ENCODE data around the gene HOXB5. TPM values are rescaled to one million over a fixed set of nuclear protein-coding genes. Genes with fewer than 3 reads are reported as not detected.

The HOXB5 gene
- total RNA-seq, 2 experiments from 2014 or later: not detected

DNA sequence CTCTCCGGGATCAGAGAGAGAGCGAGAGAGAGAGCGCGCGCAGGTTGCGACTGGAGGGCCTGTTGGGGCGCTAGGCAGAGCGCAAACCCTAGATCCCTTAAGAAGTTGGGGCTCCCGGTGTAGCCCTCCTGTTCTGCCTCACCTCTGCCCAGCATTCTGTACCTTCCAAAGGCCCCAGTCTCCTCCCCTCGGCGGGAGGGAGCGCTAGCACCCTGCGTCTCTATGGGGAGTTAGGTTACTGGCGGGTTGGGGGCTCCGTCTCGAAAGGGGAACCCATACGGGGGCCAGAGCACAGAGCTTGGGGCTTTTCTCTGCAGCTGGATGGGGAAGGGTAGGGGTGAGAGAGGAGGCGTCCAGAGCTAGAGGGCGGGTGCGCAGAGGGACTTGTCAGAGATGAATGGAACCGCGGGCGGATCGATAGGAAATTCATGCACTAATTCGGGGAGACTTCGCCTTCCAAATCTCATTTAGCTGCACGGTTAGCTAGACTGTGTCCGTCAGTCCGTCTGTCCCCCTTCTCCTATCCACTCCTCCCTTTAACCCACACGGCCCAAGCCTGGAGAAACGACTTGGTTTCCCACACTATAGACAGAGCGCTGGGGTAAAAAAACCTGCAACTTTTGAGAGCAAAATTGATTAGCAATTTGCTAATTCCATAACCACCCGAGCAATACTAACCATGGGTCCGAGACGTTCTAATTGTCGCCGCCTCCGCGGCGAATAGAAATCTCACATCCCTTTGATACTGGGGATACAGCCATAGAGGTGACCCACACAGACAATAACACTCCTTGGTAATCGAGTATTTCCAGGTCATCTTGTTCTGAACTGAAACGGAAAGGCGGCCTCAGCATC lies 14.7 kb downstream of the HOXB5 start:
- DNase-seq: peak; percentile 31

DNA sequence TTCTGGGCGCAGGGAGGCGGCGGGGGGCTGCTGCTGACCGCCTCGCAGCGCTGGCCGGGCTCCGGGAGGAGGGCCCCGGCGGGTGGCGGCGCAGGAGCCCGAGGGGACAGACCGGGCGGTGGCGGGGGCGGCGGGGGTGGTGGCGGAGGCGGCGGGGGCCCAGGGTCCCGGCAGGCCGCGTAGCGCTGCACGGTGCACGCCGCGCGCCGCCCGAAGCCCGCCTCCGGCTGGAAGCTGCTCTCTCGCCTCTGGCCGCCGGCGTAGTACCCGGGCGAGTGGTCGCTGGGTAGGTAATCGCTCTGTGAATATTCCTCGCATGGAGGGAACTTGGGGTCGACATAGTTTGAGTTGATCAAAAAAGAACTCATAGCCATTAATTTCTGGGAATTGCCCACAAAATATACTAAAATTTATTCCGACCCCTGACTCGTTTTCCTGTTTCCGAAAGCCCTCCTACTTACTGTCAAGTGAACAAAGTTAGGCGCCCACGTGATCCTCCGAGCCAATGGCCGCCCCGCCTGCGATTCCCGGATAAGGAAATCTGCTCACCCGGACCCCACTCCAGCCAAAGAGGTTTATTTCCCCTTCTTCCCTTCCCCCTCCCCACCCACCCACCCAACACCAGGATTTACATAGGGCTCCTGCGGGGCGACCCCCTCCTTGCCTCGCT lies 15.5 kb downstream of the HOXB5 start, which contains the start of gene HOXB4:
HOXB4 (minus strand) TSS at position 405 of the 670 bp plus-strand sequence; CDS start at position 374, 31 bp downstream.
- H3K9me3 Mint-ChIP-seq: no peaks in the 10 kb centered on the region
- H3K27ac Mint-ChIP-seq: peak within 1 kb of the TSS; percentile 66
- H3K36me3 Mint-ChIP-seq (ENCODE audit: low read depth): no peaks in the 10 kb centered on the region
- DNase-seq: peak; percentile 84
- intact Hi-C loops (cut with micrococcal nuclease): loop anchor here (1.0 kb wide), 1 partner anchor 35 kb away; no protein-coding TSS in a partner anchor
- peaks cover 46% of the 10 kb centered on the region for H3K4me1 Mint-ChIP-seq (ENCODE audit: low read depth)
- CTCF ChIA-PET: interaction anchor here (0.6 to 1.2 kb wide), 5 partner anchors 13 to 87 kb away, joined by 3 to 5 read pairs (median 3); partner anchors contain the start of gene HOXB5
- H3K4me3 Mint-ChIP-seq: peak within 1 kb of the TSS; percentile 87
- peaks cover 51% of the 10 kb centered on the region for H3K27me3 Mint-ChIP-seq (ENCODE audit: low read depth)

More for the DNA sequence above, 14.7 kb downstream of the HOXB5 start:
- Mint-ChIP-seq H3K36me3 (ENCODE audit: low read depth) (no peaks in the 10 kb centered on the region), H3K27ac (peak overlapping the region; percentile 66), H3K4me3 (peak overlapping the region; percentile 87), H3K4me1 (ENCODE audit: low read depth) (peaks cover 46% of the 10 kb centered on the region), H3K27me3 (ENCODE audit: low read depth) (peaks cover 58% of the 10 kb centered on the region), H3K9me3 (no peaks in the 10 kb centered on the region)
- CTCF ChIA-PET: interaction anchor here (0.9 to 1.0 kb wide), 3 partner anchors 14 to 88 kb away, joined by 3 to 5 read pairs (median 4); partner anchors contain the start of gene HOXB5
- intact Hi-C loops (cut with micrococcal nuclease): loop anchor here (1.0 kb wide), 1 partner anchor 36 kb away; no protein-coding TSS in a partner anchor

DNA sequence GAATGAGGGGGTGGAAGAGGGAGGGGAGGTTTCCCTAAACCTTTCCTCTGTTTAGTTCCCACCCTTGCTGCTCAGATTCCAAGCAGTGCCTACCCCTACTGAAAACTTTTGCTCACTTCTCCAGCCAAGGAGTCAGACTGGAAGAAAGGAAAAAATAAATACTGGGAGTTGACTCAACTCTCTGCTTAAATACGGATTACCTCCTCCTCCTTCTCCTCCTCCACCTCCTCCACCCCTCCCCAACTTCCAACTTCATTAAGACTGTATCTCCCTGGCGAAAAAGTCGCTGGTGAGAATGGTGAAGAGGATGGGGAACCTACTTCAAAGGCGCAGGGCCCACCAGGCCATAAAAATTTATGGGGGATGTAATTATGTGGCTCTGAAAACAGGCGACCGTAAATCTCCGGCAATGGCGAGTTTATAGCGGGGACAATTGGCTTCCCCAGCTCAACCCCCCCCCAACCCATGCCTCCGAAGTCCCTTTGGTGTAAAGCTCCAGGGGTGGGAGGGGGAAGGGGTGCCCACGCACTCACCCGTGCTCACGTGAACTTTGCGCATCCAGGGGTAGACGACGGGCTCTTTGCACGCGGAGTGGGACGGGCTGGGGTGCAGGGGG lies 16.1 kb downstream of the HOXB5 start:
- Mint-ChIP-seq H3K4me3 (peak overlapping the region; percentile 78), H3K9me3 (no peaks in the 10 kb centered on the region), H3K4me1 (ENCODE audit: low read depth) (peaks cover 44% of the 10 kb centered on the region), H3K27me3 (ENCODE audit: low read depth) (peaks cover 45% of the 10 kb centered on the region), H3K27ac (peak overlapping the region; percentile 46), H3K36me3 (ENCODE audit: low read depth) (no peaks in the 10 kb centered on the region)
- peak; percentile 30 for DNase-seq
- intact Hi-C loops (cut with micrococcal nuclease): no loop called here
- CTCF ChIA-PET: interaction anchor here (0.6 to 1.2 kb wide), 2 partner anchors 14 to 85 kb away, joined by 3 read pairs; no protein-coding TSS in a partner anchor

DNA sequence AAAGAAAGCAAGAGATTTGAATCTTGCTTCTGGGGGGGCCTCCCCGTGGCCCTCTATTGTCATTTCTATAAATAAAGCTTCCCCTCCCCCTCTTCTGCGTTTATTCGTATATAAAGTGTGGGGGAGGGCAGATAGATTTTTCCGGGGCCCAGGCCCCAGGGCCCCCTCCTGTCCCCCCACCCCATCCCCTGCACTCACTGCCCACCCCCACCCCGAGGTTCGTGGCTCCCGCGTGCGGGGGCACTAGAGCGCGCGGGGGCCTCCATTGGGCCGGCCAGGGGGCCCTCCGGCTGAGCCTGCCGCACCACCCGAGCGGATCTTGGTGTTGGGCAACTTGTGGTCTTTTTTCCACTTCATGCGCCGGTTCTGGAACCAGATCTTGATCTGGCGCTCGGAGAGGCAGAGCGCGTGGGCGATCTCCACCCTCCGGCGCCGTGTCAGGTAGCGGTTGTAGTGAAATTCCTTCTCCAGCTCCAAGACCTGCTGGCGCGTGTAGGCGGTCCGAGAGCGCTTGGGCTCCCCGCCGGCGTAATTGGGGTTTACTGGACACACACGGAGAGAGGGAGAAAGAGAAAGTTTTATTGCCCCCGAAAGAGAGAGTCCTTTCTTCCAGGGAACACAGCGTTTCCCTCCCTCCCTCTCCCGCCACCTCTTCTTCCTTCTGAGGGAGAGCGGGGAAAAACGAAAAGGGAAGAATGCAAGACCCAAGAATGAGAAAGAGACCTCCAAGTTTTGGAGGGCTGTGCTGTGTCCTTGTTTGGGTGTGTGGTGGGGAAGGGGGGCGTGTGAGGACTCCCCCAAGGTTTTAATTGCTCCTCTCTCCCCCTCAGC lies 16.9 kb downstream of the HOXB5 start:
- Mint-ChIP-seq H3K27me3 (ENCODE audit: low read depth) (peaks cover 39% of the 10 kb centered on the region), H3K4me1 (ENCODE audit: low read depth) (peaks cover 41% of the 10 kb centered on the region), H3K4me3 (peak overlapping the region; percentile 78), H3K27ac (no peak overlapping the region), H3K9me3 (no peaks in the 10 kb centered on the region), H3K36me3 (ENCODE audit: low read depth) (no peaks in the 10 kb centered on the region)
- intact Hi-C loops (cut with micrococcal nuclease): no loop called here
- CTCF ChIA-PET: interaction anchor here (1.2 kb wide), 1 partner anchor 84 kb away, joined by 3 read pairs; no protein-coding TSS in a partner anchor
- DNase-seq: no peak

DNA sequence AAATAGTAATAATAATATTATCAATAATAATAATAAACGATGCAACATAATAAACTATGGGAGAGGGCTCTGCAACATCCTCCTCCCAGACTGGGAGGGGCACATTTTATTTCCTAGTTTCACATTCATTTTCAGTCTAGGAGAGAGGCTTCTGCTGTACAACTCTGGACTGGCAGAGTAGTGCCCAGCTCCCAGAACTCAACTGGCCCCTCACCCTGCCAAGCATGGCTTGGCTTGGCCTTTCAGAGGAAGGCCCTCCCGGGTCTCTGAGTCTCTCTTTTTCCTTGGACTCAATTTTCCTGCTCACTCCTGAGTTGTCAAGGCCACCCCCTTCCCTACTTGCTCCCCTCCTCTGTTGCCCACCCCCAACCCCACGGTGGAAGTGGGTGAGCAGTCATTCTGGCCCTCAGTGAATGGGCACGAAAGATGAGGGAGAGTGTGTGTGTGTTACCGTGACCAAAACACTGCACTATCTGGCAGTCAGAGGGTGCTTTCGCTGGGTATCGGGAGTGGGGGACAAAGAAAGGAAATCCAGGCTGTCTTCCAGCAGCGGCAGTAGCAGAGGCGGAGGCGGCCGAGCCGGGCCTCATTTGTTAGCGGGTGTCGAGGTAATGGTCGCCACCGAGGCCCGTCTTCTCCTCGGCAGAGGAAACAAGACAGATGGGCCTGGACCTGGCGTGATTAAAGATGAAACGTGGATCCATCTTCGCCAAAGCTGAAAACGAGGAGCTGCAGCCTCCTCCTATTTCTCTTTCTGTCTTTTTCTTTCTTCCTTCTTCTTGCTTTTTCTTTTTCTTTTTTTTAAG lies 17.7 kb downstream of the HOXB5 start:
- no peak for DNase-seq
- Mint-ChIP-seq H3K27ac (no peak overlapping the region), H3K4me3 (no peak overlapping the region), H3K27me3 (ENCODE audit: low read depth) (peaks cover 31% of the 10 kb centered on the region), H3K4me1 (ENCODE audit: low read depth) (peaks cover 36% of the 10 kb centered on the region), H3K36me3 (ENCODE audit: low read depth) (no peaks in the 10 kb centered on the region), H3K9me3 (no peaks in the 10 kb centered on the region)
- intact Hi-C loops (cut with micrococcal nuclease): no loop called here
- CTCF ChIA-PET: no interaction called here

DNA sequence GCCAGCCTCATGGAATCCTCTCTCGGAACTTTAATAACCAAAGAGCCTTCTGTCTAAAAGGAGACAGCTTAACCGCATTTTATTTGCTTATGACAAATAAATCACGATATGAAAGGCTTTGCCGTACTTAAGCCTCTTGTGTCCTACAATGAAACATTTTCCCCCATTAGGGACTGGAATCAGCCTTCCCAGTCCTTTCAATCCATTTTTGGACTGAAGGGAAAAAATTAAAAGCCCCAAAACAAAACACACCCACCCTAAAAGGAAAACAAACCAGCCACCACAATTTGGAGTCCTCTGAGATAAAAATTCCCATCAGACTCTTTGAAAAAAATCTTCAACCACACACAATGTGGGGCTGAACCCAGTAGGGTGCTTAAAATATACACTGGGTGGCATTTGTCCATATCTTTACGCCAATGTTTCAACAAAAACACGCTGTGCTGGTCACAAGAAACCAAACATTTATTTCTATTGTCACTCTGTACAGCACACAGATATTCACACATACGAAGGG lies 18.5 kb downstream of the HOXB5 start:
- intact Hi-C loops (cut with micrococcal nuclease): no loop called here
- Mint-ChIP-seq H3K4me1 (ENCODE audit: low read depth) (peaks cover 28% of the 10 kb centered on the region), H3K9me3 (no peaks in the 10 kb centered on the region), H3K27me3 (ENCODE audit: low read depth) (peaks cover 24% of the 10 kb centered on the region), H3K36me3 (ENCODE audit: low read depth) (no peaks in the 10 kb centered on the region), H3K27ac (no peak overlapping the region), H3K4me3 (no peak overlapping the region)
- CTCF ChIA-PET: no interaction called here
- no peak for DNase-seq

DNA sequence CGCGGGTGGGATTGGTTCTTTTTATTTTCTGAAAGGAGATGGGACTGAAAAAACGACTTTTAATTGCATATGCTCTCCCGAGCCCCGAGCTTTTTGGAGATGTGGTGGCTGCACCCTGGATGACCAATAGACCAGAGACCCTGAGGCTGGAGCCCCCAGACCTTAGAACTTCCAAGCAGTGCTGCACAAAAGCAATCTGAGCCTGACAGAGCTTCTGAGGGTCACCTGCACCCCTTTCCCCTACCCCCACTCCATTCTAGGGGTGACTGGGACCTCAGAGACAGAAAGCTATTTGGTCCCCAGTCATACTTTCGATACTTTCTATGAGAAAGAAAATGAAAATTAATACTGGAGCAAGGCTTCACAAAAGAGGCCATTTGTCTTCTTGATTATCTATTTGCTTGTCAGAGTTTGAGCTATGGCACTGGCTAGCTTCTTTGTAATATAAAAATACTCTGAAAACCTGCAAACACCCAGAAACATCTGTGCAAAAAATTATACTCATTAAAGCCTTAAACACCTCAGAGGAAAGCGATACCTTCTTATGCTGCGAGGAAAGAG lies 19.0 kb downstream of the HOXB5 start:
- CTCF ChIA-PET: interaction anchor here (0.6 kb wide), 1 partner anchor 243 kb away, joined by 3 read pairs; no protein-coding TSS in a partner anchor
- Mint-ChIP-seq H3K4me1 (ENCODE audit: low read depth) (peaks cover 25% of the 10 kb centered on the region), H3K4me3 (no peak overlapping the region), H3K36me3 (ENCODE audit: low read depth) (no peaks in the 10 kb centered on the region), H3K27ac (no peak overlapping the region), H3K9me3 (no peaks in the 10 kb centered on the region), H3K27me3 (ENCODE audit: low read depth) (peaks cover 21% of the 10 kb centered on the region)
- intact Hi-C loops (cut with micrococcal nuclease): no loop called here
- DNase-seq: no peak

DNA sequence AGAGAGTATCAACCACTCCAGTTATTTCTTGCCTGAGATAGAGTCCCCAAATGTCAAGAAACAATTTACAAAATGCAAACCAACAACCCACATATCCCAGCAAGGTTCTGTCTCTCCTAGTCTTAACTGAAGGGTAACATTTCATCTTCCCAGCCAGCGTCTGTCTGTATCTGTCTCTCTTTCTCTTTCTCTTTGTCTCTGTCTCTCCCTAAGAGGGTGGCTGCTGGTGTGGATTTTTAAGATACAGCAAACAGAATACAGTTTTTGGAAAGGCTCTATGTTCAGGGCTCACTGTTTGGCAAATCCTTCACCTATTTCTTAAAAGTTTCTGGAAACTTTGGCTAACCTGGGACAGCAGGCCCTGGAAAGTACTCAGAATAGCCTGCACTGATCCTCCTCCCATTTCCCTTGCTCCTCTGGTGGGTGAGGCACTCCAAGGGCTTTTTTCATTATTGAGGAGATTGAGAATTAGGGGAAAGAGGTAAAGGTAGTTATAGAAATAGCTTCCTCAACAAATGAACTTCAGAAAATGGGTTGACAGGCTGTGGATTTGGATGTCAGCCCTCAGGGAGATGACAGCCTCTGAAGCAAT lies 21.7 kb downstream of the HOXB5 start:
- CTCF ChIA-PET: no interaction called here
- Mint-ChIP-seq H3K9me3 (no peaks in the 10 kb centered on the region), H3K27me3 (ENCODE audit: low read depth) (peaks cover 11% of the 10 kb centered on the region), H3K36me3 (ENCODE audit: low read depth) (no peaks in the 10 kb centered on the region), H3K4me1 (ENCODE audit: low read depth) (peaks cover 13% of the 10 kb centered on the region), H3K27ac (no peak overlapping the region), H3K4me3 (no peak overlapping the region)
- intact Hi-C loops (cut with micrococcal nuclease): no loop called here
- no peak for DNase-seq

DNA sequence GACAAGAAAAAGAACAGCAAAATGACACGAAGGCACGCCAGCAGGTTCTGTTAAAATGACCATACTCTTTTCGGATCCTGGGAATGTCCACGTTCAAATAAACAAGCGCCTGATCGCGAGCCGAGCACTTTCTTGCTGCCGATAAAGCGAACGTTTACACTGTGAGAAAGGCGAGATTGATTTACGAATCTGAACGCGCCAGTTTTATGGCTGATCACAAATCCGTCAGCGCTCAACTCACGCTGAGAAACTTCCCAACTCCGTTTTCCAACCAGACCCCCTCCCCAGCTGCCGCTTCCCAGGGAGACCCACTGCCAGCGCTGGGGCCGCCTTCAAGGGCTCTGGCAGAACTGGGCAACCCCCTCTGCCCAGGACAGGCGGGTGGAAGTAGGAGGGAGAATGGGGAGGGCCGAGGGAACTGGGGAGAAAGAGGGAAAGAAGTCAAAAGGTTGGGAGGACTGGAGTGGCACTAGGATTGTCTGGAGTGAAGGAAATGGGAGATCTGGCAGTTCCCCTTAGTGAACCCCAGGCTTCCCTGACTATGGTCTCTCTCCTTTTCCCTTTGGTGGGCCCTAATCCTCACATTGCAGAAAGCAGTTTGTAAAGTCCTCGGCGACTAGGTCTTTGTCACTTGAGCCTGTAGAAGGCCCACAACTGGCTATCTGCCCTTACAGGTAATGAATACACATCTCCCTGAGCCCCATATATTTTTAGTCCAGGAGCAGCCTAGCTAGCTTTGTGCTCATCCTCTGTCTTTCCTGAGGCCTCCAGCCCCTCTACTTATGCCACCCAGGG lies 22.4 kb downstream of the HOXB5 start:
- H3K36me3 Mint-ChIP-seq (ENCODE audit: low read depth): no peaks in the 10 kb centered on the region
- H3K9me3 Mint-ChIP-seq: no peaks in the 10 kb centered on the region
- CTCF ChIA-PET: interaction anchor here (1.2 kb wide), 1 partner anchor 546 kb away, joined by 3 read pairs; no protein-coding TSS in a partner anchor
- DNase-seq: no peak
- peaks cover 9% of the 10 kb centered on the region for H3K4me1 Mint-ChIP-seq (ENCODE audit: low read depth)
- peaks cover 8% of the 10 kb centered on the region for H3K27me3 Mint-ChIP-seq (ENCODE audit: low read depth)
- intact Hi-C loops (cut with micrococcal nuclease): no loop called here
- H3K27ac Mint-ChIP-seq: no peak overlapping the region
- no peak overlapping the region for H3K4me3 Mint-ChIP-seq
